Stimulated activated CD8-positive, alpha-beta memory T cell treated with anti-CD3 and anti-CD28 coated beads, Interleukin-15, amount 100 ng/mL, for 48 hours (primary cell): ENCODE measurements around the gene VCAM1.

ENCODE experiments used
- DNase-seq, 2 donors: peaks; one replicate each; pipeline ENCODE4 v3.0.0-alpha.2; 2020; ENCODE audit warnings: low read depth in 2 of 2

VCAM1 gene, protein sequence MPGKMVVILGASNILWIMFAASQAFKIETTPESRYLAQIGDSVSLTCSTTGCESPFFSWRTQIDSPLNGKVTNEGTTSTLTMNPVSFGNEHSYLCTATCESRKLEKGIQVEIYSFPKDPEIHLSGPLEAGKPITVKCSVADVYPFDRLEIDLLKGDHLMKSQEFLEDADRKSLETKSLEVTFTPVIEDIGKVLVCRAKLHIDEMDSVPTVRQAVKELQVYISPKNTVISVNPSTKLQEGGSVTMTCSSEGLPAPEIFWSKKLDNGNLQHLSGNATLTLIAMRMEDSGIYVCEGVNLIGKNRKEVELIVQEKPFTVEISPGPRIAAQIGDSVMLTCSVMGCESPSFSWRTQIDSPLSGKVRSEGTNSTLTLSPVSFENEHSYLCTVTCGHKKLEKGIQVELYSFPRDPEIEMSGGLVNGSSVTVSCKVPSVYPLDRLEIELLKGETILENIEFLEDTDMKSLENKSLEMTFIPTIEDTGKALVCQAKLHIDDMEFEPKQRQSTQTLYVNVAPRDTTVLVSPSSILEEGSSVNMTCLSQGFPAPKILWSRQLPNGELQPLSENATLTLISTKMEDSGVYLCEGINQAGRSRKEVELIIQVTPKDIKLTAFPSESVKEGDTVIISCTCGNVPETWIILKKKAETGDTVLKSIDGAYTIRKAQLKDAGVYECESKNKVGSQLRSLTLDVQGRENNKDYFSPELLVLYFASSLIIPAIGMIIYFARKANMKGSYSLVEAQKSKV

DNA sequence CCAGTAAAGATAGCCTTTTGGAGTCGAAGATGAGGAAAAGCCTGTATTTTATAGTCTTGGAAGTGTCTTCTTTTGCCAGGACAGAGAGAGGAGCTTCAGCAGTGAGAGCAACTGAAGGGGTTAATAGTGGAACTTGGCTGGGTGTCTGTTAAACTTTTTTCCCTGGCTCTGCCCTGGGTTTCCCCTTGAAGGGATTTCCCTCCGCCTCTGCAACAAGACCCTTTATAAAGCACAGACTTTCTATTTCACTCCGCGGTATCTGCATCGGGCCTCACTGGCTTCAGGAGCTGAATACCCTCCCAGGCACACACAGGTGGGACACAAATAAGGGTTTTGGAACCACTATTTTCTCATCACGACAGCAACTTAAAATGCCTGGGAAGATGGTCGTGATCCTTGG, at the start of gene VCAM1:
Gene VCAM1 (plus strand): TSS at position 253 of the 400 bp plus-strand sequence. CDS start 119 bp downstream, at position 372.
- no peak for DNase-seq

DNA sequence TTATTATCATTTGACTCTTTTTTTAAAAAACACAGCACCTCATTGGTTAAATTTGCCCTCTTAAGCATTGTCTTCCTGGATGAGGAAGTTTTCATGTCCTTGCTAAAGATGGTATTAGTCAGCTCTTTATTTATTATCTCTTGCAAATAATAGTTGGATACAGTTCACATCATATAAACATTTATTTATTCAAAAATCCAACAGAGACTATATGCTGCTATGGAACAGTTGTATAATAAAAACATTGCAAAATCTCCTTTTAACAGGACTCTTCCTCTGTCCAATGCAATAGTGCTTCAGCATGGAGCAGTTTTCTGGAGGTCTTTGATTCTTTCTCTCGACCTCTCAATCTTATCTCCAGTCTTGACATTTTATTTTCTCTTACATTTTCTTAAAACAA, 49.5 kb upstream of the VCAM1 start:
- DNase-seq: no peak

DNA sequence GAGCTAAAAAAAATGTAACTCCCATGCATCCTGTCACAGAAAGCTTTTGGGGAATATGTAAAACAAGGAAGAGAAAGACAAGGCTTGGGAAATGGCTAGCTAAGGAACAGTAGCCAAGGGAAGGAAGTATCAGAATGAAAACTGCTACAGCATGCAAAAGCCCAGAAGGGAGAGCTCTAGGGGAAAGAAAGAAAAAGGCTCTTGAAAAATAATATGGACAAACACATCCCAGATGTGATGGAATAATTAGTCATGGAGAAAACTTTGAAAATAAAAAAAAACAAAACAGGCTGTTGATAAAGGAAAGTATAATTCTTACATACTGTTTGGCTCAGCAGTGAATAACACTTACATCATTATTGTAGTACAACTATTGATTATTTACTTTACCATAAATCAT, 47.9 kb upstream of the VCAM1 start:
- no peak for DNase-seq

DNA sequence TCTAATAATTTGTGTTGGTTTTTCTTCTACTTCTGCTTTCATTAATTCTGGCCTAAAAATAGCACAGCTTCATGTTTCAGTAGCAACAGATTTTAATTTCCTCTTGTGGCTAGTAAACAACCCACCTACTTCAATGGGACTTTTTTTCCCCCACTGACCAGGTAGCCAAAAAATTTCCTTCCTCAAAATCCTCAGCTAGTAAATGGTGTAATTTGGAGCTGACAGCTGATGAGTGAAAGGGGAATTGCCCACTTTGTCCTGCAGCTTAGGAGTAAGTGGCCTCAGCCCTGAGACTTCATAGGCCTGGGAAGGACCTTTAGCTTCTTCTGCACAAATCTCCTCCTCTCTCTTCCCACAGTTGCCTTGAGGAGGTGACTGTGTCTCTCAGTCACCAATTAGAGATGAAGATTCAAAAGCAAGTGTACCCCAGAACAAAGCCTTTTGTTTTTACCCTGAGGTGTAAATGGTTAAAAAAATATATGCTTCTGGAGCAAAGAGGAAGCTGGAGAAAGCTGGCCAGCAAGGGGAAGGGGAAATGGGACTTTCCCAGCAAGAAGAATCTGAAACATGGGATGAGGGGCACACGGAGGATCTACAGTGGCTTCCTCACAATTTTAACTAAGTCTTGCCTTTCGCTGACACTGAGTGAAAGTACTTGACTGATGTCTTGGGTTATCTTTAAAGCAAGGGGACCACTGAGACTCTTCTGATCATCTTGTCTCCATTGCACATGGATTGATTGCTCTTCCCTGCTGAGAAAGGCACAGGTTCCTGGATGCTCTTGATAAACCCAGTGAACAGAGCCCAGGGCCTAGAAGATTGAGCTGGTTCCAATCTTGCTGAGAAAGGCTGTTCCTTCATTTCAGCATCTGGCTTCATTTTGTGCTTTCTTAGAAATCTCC, 35.8 kb upstream of the VCAM1 start:
- DNase-seq: no peak

DNA sequence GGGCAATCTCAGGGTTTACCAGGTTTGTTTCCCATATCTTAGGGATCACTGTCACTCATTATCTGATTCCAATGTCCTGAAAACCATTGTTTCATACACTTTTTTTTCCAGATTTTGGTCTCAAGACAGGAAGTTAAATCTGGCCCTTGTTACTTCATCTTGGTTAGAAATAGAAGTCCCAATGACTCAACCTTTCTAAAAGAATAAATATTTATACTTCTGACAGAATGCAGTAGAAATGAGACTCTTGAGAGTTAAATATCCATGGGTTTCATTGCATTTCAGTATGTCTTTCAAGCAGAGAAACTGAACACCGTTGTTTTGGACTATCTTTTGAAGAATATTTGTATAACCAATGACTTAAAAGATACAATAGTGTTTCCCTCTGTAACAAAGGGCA, 19.8 kb upstream of the VCAM1 start:
- no peak for DNase-seq

DNA sequence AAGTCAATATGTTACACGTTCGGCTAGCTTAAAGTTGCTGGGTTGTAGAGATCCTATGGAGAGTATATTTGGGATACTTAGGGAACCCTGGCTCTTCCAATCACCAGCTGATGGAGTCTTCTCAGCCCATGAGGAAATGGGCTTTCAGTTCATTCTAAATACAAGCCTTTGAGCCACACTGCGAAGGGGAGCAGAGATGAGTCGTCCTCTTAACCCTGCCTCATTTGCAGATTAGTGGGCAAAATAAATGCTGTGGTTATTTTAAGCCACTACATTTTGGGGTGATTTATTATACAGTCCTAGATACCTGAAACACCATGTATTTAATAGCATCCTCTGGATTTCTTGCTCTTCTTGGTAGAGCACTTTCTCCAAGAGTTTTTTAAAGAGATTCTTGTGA, 19.0 kb upstream of the VCAM1 start:
- no peak for DNase-seq

DNA sequence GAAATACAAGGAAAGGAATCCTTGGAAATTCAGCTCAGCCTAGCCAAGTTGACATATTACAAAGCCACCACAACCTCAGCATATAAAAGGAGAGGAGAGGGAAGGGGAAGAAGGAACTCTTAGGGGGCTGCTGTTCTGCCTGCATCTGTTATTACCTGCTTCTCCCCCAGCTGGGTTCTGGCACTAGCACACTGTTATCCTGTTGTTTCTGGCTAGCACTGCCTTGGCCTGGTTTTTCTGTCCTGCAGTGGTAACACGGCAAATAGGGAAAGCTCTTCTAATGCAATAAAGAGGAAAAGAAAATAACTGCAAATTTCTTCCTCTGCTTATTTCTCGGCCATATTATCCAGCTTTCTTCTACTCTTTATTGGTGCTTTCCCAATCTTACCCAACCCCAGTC, 16.5 kb upstream of the VCAM1 start:
- no peak for DNase-seq

DNA sequence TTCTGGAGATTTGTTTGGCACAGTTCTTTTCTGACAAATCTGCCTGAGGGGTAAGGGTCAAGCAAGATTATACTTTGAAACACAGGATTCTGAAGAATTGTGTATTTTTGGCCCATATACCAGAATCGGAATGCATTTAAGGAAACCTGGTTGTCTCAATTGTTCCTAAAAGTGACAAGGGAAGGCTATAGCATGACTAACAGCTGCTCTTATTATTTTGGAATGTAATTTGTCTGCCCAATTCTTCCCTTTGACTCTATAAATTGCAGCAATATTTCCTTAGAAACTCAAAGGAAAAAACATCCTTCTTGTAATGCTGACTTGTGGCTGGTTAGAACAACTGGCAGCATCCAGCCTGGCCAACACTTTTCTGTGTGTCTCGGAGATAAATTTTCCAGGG, 15.8 kb upstream of the VCAM1 start:
- no peak for DNase-seq

DNA sequence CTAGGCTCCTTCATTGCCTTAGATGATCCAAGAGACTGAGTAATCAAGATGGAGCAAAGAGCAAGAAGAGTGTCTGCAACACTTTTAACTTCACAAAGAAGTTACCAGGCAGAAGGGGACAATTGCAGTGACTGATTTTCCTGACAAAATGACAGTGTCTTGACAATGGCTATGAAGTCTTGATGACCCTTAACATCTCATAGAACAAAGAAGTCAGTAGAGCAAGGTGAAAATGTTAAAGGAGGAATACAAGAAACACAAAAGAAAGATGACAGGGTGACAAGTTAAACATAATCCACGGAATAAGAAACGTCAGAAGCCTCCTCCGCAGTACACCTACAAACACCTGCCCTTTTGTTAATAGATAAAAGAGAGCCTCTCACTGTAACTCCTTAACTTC, 15.1 kb upstream of the VCAM1 start:
- no peak for DNase-seq

DNA sequence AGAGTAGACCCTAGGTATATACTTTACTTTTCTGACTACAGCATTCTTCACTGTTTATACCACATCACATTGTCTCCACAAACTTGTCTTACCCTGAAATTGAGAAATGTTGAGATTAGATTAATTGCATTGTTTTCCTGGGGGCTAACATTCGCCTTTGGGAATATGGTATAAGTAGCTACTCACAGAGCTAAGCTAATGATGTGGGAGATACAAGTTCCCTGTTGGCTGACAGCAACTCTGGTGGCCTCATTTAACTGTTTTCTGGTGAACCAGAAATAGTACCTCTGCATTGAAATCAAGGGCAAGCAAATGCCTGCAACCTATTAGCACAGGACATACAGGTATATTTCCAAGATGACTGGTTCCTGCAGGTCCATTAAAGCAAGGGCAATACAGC, 13.2 kb upstream of the VCAM1 start:
- DNase-seq: no peak

DNA sequence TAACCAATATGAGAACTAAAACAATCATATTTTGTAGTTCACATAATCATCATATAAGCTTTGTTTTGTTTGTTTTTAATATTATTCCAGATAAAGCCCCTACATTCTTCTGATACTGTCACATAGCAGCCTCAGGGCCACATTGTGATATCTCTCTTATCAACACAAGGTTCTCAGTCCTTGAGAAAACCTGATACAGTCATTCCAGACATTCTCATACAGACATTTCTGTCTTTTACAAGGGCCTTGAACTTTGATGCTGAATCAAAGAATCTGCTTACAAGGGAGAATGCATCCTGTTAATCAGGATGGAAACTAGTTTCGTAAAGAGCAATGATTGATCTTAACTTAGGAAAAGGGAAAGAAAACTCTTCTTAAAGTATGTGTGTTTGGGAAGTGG, 12.7 kb upstream of the VCAM1 start:
- DNase-seq: no peak

DNA sequence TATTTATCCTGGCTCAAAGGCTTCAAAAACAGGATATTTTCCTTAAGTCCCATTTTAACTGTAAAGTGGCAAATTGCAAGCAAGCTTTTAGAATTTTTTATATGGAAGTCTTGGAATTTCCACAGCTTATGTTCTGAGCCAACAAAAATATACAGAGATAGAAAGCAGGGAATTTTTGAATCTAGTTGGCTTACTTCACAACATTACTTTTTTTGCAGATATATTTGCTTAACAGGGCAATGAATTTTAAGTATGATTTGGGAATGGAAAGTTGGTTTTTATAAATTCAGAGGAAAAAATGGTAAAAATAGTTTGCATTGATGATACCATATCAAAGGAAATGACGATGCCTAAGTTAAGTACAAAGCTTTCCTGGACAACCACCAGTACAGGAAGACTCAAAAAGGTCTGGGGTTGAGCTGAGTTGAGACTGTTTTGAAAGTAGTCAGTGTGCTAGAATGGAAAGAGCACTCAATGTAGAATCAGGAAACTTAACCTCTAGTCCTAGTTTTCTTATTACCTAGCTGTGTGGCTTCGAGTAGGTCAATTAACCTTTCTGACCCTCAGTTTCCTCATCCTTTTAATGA, 11.0 kb upstream of the VCAM1 start:
- DNase-seq: no peak

DNA sequence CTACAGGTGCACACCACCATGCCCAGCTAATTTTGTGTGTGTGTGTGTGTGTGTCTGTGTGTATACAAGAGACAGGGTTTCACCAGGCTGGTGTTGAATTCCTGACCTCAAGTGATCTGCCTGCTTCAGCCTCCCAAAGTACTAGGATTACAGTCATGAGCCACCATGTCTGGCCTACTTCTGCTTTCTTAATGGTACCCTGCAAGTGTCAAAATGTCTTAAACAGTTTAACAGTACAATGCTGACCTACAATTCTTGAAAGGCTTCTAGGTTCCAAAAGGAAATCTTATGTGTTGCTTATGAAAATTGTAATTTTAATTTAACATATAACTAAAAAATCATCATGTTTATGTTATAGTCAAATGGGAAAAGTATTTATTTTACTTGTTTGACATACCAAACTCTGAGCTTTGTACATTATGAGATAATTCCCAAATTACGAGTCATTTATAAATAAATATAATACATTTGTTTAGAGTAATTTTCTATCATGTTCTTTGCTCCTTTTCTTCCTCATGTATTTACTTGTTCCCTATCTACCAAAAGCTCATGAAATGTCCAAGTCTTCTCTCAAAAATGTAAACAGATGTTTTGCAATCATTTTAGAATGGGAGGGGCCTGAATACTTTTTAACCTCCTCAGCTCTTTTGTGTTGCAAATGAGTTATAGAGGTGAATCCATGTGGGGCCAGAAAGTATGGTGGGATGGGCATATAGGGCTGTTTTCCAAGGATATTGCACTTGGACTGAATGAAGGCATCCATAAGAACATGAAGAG, 8.4 kb upstream of the VCAM1 start:
- DNase-seq: no peak

DNA sequence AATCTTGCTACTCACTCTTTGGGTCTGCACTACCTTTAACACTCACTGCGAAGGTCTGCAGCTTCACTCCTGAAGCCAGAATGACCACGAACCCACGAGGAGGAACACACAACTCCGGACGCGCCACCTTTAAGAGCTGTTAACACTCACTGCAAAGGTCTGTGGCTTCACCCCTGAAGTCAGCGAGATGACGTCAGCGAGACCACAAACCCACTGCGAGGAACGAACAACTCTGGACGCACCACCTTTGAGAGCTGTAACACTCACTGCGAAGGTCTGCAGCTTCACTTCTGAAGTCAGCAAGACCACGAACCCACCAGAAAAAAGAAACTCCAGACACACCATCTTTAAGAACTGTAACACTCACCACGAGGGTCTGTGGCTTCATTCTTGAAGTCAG, 6.5 kb upstream of the VCAM1 start:
- peak; percentile 74 to 83 for DNase-seq

DNA sequence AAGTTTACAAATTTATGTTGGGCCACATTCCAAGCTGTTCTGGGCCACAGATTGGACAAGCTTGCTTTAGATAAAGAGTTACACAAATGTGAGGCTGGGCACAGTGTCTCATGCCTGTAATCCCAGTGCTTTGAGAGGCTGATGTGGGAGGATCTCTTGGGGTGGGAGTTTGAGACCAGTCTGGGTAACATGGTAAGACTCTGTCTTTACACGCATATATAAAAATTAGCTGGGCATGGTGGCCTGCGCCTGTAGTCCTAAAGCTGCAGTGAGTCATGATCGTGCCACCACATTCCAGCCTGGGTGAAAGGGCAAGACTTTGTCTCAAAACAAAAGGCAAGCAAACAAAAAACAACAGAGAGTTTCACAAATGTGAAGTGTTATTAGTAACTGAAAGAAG, 5.9 kb upstream of the VCAM1 start:
- DNase-seq: no peak

DNA sequence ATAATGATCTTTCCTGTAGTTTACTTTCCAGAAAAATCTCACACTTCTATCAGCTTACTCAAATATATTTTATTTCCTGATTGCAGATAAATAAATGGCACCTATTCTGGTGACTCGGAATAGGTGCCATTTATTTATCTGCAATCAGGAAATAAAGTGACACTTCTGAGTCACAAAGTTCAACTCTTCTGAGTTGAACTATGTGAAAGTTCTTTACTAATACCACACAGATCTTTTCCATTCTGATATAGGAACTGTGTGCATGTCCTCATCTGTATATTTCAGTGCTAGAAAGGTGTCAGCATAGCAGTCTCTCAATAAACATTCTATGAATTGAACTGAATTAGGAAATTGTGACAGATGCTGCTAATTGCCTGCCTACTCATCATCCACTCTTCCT, 4.9 kb upstream of the VCAM1 start:
- no peak for DNase-seq

DNA sequence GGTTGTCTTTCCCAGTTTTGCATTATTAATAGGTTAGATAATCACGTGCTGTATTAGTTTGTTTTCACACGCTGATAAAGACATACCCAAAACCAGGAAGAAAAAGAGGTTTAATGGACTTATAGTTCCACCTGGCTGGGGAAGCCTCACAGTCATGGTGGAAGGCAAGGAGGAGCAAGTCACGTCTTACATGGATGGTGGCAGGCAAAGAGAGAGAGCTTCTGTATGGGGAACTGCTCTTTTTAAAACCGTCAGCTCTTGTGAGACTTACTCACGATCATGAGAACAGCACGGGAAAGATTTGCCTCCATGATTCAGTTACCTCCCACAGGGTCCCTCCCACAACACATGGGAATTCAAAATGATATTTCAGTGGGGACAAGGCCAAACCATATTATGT, 2.3 kb upstream of the VCAM1 start:
- DNase-seq: no peak

DNA sequence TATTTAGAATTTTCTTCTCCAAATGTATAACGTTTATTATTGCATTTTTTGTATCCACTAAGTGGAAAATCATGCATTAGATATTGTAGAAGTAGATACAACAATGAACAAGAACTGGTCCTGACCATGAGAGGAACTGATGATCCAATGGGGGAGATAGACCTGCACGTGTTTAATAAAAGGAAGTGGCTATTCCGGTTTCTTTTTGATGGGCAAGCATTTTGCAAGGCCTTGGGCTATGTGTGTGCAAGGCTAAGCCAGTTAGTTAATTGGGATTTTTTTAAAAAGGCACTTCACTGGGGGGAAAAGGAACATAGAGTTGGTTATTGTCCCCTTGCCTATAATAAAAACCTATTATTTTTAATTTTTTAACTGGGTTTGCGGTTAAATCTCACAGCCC, 961 bp upstream of the VCAM1 start:
- DNase-seq: no peak

DNA sequence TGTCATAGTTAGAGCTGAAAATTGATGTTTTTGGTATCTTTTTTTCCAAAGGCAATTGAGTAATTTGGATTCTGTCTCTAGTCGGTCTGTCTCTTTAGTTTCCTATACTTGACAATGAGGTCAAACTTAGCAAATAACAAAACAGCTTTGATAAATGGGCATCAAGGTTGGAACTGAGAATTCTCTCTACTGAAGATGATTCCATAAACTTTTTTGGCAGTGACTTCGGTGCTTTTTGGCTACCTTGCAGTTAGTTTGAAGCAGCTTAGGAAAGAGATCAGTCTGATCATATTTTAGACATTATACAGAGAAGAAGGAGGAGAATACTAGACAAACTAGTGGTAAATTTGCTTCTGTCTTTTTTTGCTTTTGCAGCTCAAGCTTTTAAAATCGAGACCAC, 559 bp downstream of the VCAM1 start:
- no peak for DNase-seq

DNA sequence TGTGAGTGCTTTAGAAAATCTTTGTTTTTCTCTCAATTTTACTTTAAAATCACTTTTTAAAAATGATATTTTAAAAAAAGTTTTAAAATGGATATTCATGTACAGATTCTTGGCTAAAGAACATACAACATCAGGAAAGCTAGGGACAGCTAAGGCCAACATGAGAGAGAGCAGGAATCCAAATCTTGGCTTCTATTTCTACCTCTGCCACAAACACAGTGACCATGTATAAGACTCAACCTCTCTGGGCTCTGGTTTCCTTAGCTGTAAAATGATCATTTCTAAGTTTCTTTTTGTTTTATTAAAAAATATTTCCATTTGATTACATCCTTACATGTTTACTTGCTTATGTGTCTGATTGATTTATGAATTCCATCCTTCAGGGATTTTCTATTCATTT, 1.2 kb downstream of the VCAM1 start:
- DNase-seq: no peak

DNA sequence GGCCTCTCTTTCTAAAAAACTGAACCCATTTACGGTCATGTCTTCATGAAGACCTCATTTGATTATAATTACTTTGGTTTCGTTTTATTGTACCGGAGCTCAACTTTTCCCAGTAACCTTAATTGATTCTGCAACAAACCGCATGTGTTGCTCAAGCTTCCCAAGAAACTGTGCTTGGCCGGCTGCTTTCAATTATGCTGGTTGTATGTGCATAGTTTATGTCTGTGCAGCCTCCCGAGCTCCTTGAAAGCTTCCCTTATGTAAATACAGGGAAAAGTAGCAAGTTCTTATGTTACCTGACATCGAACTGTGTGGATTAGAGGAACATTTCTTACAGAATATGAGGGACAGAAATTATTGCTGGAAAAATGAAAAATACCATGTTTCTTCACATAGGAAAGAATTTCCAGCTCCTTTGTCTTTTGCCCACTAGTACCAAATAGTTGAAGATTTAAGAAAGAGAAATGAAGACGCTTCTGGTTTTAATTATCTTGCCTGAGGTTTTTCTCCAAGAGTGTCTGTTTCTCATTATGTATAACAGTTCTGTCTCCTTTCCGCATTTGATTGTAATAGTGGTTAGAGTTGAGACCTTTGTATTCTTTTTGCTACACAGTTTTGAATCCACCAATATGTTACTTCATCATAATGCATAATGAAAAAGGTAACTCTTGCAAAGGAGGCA, 2.1 kb downstream of the VCAM1 start:
- DNase-seq: no peak
